GM23338 (cell line): ENCODE data around the gene NUP54. TPM values are rescaled to one million over a fixed set of nuclear protein-coding genes. Genes with fewer than 3 reads are reported as not detected.

Source experiments
- ATAC-seq: fragments of 200-7000 bp; cut with Tn5 transposase; 3 replicates; pipeline ENCODE4 v1.9.1; 2020
- DNase-seq: peaks from one replicate; pipeline ENCODE4 v3.0.0-alpha.2; 2015; ENCODE audit warnings: low spot score
- H2AFZ ChIP-seq: fragments of 200-600 bp; sonication (generic); 2 replicates; pipeline ENCODE4 v1.8.0; 2016; ENCODE audit warnings: antibody characterized with exemption, mild to moderate bottlenecking, moderate library complexity
- H3F3A ChIP-seq: fragments of 200-600 bp; sonication (generic); replicated peaks from 2 replicates; pipeline ENCODE4 v1.8.0; 2017; ENCODE audit warnings: antibody characterized with exemption, mixed run types, low read depth
- H3K27ac ChIP-seq: fragments of 200-600 bp; sonication (generic); 2 replicates; pipeline ENCODE4 v1.6.1; 2016; ENCODE audit warnings: low read depth
- H3K27me3 ChIP-seq: fragments of 200-600 bp; sonication (generic); 2 replicates; pipeline ENCODE4 v1.8.0; 2016; ENCODE audit warnings: mild to moderate bottlenecking, mixed run types, moderate library complexity; ENCODE audit not compliant: insufficient read depth
- H3K36me3 ChIP-seq: fragments of 200-600 bp; sonication (generic); 2 replicates; pipeline ENCODE4 v1.8.0; 2016; ENCODE audit warnings: mild to moderate bottlenecking; ENCODE audit not compliant: insufficient read depth
- H3K4me1 ChIP-seq: fragments of 200-600 bp; sonication (generic); 2 replicates; pipeline ENCODE4 v1.8.0; 2016; ENCODE audit warnings: mild to moderate bottlenecking, moderate library complexity; ENCODE audit not compliant: insufficient read depth
- H3K4me2 ChIP-seq: fragments of 200-600 bp; sonication (generic); 2 replicates; pipeline ENCODE4 v1.7.1; 2017; ENCODE audit warnings: mixed run types
- H3K4me3 ChIP-seq: fragments of 200-600 bp; sonication (generic); 2 replicates; pipeline ENCODE4 v1.6.1; 2016; ENCODE audit warnings: mixed run types
- H3K79me2 ChIP-seq: fragments of 200-600 bp; sonication (generic); replicated peaks from 2 replicates; pipeline ENCODE4 v1.8.0; 2017; ENCODE audit warnings: mild to moderate bottlenecking; ENCODE audit not compliant: insufficient read depth
- H3K9me2 ChIP-seq: fragments of 200-600 bp; sonication (generic); 2 replicates; pipeline ENCODE4 v1.8.0; 2017; ENCODE audit not compliant: insufficient read depth
- H4K20me1 ChIP-seq: fragments of 200-600 bp; sonication (generic); replicated peaks from 2 replicates; pipeline ENCODE4 v1.8.0; 2017; ENCODE audit warnings: mild to moderate bottlenecking; ENCODE audit not compliant: insufficient read depth
- H3K27ac Mint-ChIP-seq: 2 replicates; pipeline ENCODE4 v1.8.0; 2020; ENCODE audit warnings: inconsistent platforms, mild to moderate bottlenecking, moderate library complexity, mixed read lengths
- H3K27me3 Mint-ChIP-seq: 3 replicates; pipeline ENCODE4 v1.8.0; 2022; ENCODE audit warnings: low read depth, mild to moderate bottlenecking, moderate library complexity, mixed read lengths, inconsistent platforms; ENCODE audit not compliant: insufficient read depth, poor library complexity
- H3K36me3 Mint-ChIP-seq: 3 replicates; pipeline ENCODE4 v1.8.0; 2021; ENCODE audit warnings: low read depth, mild to moderate bottlenecking, inconsistent platforms, moderate library complexity, mixed read lengths
- H3K4me1 Mint-ChIP-seq: 3 replicates; pipeline ENCODE4 v1.8.0; 2020; ENCODE audit warnings: mild to moderate bottlenecking, inconsistent platforms, mixed read lengths
- H3K4me3 Mint-ChIP-seq: 3 replicates; pipeline ENCODE4 v1.8.0; 2021; ENCODE audit warnings: moderate library complexity, mild to moderate bottlenecking, inconsistent platforms, mixed read lengths
- H3K9me3 Mint-ChIP-seq: 3 replicates; pipeline ENCODE4 v1.8.0; 2020; ENCODE audit warnings: moderate library complexity, mild to moderate bottlenecking, inconsistent platforms, mixed read lengths
- CREB1 ChIP-seq: fragments of 250-450 bp; sonication (Bioruptor Pico); IDR thresholded peaks from 2 replicates; pipeline ENCODE4 v1.5.0; 2020; ENCODE audit warnings: low read depth, mild to moderate bottlenecking, moderate library complexity
- ETS1 ChIP-seq: IDR thresholded peaks from 2 replicates; pipeline ENCODE4 v1.6.1; 2016; ENCODE audit warnings: antibody characterized with exemption
- POLR2AphosphoS5 ChIP-seq: IDR thresholded peaks from 2 replicates; pipeline ENCODE4 v1.6.1; 2016; ENCODE audit warnings: antibody characterized with exemption, low read depth
- STAT1 ChIP-seq: IDR thresholded peaks from one replicate; pipeline ENCODE4 v1.6.1; 2016; ENCODE audit warnings: antibody characterized with exemption; ENCODE audit not compliant: unreplicated experiment
- polyA plus RNA-seq: library from polyadenylated mRNA; unstranded; fragments of >200 nt; fragmentation: Nextera tagmentation; extraction: Ambion mirVana; gene quantifications from 2 replicates; pipeline ENCODE4 v1.2.1, GENCODE V29; 2016
- total RNA-seq: library from RNA; depleted of rRNA; stranded (reverse); fragments of >200 nt; shearing (Covaris generic); gene quantifications from 2 replicates; pipeline ENCODE4 v1.2.3, GENCODE V29; 2014
- TF ChIP-seq, protein P1 (sequence below), 2 experiments: fragments of 200-600 bp in 1 of 2; sonication (generic) in 1 of 2; conservative IDR thresholded peaks; 2 replicates each; pipeline versions ENCODE4 v1.5.1 to v1.6.1; 2016 to 2017; ENCODE audit warnings: antibody characterized with exemption in 2 of 2, low read depth in 2 of 2, mild to moderate bottlenecking in 2 of 2, moderate library complexity in 1 of 2
- TF ChIP-seq, protein P2 (sequence below): fragments of 250-450 bp; sonication (Bioruptor Pico); IDR thresholded peaks from 2 replicates; pipeline ENCODE4 v1.5.0; 2020; ENCODE audit warnings: mild to moderate bottlenecking, moderate library complexity

The NUP54 gene
- total and polyA plus RNA-seq, 2 experiments from 2014 or later: 97.8 to 118 TPM

GRCh38 chr4:76105652-76106051 is 42.5 kb downstream of the NUP54 start:
- ATAC-seq: no peak
- TF ChIP-seq ETS1: no peak
- TF ChIP-seq CREB1 (CRISPR knock-in tag): no peak
- TF ChIP-seq, protein P1, sequence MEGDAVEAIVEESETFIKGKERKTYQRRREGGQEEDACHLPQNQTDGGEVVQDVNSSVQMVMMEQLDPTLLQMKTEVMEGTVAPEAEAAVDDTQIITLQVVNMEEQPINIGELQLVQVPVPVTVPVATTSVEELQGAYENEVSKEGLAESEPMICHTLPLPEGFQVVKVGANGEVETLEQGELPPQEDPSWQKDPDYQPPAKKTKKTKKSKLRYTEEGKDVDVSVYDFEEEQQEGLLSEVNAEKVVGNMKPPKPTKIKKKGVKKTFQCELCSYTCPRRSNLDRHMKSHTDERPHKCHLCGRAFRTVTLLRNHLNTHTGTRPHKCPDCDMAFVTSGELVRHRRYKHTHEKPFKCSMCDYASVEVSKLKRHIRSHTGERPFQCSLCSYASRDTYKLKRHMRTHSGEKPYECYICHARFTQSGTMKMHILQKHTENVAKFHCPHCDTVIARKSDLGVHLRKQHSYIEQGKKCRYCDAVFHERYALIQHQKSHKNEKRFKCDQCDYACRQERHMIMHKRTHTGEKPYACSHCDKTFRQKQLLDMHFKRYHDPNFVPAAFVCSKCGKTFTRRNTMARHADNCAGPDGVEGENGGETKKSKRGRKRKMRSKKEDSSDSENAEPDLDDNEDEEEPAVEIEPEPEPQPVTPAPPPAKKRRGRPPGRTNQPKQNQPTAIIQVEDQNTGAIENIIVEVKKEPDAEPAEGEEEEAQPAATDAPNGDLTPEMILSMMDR (conservative IDR thresholded peaks at IDR 0.05; ENCODE audit: low read depth in 2 of 2): peak in 1 of 2 experiments; percentile 19; a peak in 3 of 4 replicates
- TF ChIP-seq STAT1: no peak
- TF ChIP-seq POLR2AphosphoS5: no peak
- TF ChIP-seq, protein P2, sequence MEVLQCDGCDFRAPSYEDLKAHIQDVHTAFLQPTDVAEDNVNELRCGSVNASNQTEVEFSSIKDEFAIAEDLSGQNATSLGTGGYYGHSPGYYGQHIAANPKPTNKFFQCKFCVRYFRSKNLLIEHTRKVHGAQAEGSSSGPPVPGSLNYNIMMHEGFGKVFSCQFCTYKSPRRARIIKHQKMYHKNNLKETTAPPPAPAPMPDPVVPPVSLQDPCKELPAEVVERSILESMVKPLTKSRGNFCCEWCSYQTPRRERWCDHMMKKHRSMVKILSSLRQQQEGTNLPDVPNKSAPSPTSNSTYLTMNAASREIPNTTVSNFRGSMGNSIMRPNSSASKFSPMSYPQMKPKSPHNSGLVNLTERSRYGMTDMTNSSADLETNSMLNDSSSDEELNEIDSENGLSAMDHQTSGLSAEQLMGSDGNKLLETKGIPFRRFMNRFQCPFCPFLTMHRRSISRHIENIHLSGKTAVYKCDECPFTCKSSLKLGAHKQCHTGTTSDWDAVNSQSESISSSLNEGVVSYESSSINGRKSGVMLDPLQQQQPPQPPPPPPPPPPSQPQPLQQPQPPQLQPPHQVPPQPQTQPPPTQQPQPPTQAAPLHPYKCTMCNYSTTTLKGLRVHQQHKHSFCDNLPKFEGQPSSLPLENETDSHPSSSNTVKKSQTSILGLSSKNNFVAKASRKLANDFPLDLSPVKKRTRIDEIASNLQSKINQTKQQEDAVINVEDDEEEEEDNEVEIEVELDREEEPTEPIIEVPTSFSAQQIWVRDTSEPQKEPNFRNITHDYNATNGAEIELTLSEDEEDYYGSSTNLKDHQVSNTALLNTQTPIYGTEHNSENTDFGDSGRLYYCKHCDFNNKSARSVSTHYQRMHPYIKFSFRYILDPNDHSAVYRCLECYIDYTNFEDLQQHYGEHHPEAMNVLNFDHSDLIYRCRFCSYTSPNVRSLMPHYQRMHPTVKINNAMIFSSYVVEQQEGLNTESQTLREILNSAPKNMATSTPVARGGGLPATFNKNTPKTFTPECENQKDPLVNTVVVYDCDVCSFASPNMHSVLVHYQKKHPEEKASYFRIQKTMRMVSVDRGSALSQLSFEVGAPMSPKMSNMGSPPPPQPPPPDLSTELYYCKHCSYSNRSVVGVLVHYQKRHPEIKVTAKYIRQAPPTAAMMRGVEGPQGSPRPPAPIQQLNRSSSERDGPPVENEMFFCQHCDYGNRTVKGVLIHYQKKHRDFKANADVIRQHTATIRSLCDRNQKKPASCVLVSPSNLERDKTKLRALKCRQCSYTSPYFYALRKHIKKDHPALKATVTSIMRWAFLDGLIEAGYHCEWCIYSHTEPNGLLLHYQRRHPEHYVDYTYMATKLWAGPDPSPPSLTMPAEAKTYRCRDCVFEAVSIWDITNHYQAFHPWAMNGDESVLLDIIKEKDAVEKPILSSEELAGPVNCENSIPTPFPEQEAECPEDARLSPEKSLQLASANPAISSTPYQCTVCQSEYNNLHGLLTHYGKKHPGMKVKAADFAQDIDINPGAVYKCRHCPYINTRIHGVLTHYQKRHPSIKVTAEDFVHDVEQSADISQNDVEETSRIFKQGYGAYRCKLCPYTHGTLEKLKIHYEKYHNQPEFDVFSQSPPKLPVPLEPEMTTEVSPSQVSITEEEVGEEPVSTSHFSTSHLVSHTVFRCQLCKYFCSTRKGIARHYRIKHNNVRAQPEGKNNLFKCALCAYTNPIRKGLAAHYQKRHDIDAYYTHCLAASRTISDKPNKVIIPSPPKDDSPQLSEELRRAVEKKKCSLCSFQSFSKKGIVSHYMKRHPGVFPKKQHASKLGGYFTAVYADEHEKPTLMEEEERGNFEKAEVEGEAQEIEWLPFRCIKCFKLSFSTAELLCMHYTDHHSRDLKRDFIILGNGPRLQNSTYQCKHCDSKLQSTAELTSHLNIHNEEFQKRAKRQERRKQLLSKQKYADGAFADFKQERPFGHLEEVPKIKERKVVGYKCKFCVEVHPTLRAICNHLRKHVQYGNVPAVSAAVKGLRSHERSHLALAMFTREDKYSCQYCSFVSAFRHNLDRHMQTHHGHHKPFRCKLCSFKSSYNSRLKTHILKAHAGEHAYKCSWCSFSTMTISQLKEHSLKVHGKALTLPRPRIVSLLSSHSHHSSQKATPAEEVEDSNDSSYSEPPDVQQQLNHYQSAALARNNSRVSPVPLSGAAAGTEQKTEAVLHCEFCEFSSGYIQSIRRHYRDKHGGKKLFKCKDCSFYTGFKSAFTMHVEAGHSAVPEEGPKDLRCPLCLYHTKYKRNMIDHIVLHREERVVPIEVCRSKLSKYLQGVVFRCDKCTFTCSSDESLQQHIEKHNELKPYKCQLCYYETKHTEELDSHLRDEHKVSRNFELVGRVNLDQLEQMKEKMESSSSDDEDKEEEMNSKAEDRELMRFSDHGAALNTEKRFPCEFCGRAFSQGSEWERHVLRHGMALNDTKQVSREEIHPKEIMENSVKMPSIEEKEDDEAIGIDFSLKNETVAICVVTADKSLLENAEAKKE (CRISPR knock-in tag): no peak

More at GRCh38 chr4:76105652-76106051, 42.5 kb downstream of the NUP54 start:
- Histone ChIP-seq H3K36me3 (no peaks in the 10 kb centered on the region), H3F3A (no peaks in the 10 kb centered on the region), H4K20me1 (no peaks in the 10 kb centered on the region; the same call in 1 of the 2 replicates), H2AFZ (no peak overlapping the region), H3K27ac (no peak overlapping the region), H3K27me3 (peaks cover 30% of the 10 kb centered on the region; the same call in 1 of the 2 replicates), H3K9me2 (no peaks in the 10 kb centered on the region), H3K79me2 (no peaks in the 10 kb centered on the region), H3K4me1 (no peaks in the 10 kb centered on the region), H3K4me3 (no peak overlapping the region), H3K4me2 (no peak overlapping the region)
- no peak for DNase-seq
- no peaks in the 10 kb centered on the region for H3K9me3 Mint-ChIP-seq
- H3K36me3 Mint-ChIP-seq: no peaks in the 10 kb centered on the region
- H3K4me3 Mint-ChIP-seq: no peak overlapping the region
- H3K27me3 Mint-ChIP-seq: no peaks in the 10 kb centered on the region
- H3K4me1 Mint-ChIP-seq: peaks cover 5% of the 10 kb centered on the region
- H3K27ac Mint-ChIP-seq: no peak overlapping the region
